NCI-H2171 (cell line): ENCODE results near the gene KCTD1.

Source experiments
- DNase-seq: peaks from one replicate; lab custom pipeline; 2025; lab: John Stamatoyannopoulos, UW

KCTD1 gene

GRCh38 chr18:26480897-26481795 is 67.2 kb downstream of the KCTD1 start:
- DNase-seq = no peak

- no peak for DNase-seq
These were observed 68.7 kb downstream of the KCTD1 start for GRCh38 chr18:26479681-26480079.

GRCh38 chr18:26479065-26479680 is 69.2 kb downstream of the KCTD1 start:
- DNase-seq = no peak

GRCh38 chr18:26477828-26478466 is 70.4 kb downstream of the KCTD1 start:
- no peak for DNase-seq

GRCh38 chr18:26476697-26477096 is 71.7 kb downstream of the KCTD1 start:
- no peak for DNase-seq

GRCh38 chr18:26474542-26474941 is 73.8 kb downstream of the KCTD1 start:
- DNase-seq = no peak

GRCh38 chr18:26473672-26474071 is 74.7 kb downstream of the KCTD1 start:
- DNase-seq = no peak

- no peak for DNase-seq
These were observed 76.5 kb downstream of the KCTD1 start for GRCh38 chr18:26471826-26472225.

- DNase-seq = no peak
These were observed 77.3 kb downstream of the KCTD1 start for GRCh38 chr18:26471027-26471426.

- peak; percentile 59 for DNase-seq
These were observed 78.2 kb downstream of the KCTD1 start for GRCh38 chr18:26470011-26470637.

GRCh38 chr18:26468931-26469340 is 79.4 kb downstream of the KCTD1 start:
- peak; percentile 86 for DNase-seq

- DNase-seq = no peak
These were observed 82.3 kb downstream of the KCTD1 start for GRCh38 chr18:26466026-26466425.

- no peak for DNase-seq
These were observed 82.9 kb downstream of the KCTD1 start for GRCh38 chr18:26465431-26465830.

GRCh38 chr18:26464128-26465011 is 84.0 kb downstream of the KCTD1 start:
- no peak for DNase-seq

GRCh38 chr18:26462355-26462754 is 86.0 kb downstream of the KCTD1 start:
- DNase-seq = no peak

- no peak for DNase-seq
These were observed 86.9 kb downstream of the KCTD1 start for GRCh38 chr18:26461405-26461804.

GRCh38 chr18:26460449-26461091 is 87.8 kb downstream of the KCTD1 start:
- DNase-seq = peak; percentile 1

- DNase-seq = no peak
These were observed 88.5 kb downstream of the KCTD1 start for GRCh38 chr18:26459884-26460283.

- DNase-seq = no peak
These were observed 89.0 kb downstream of the KCTD1 start for GRCh38 chr18:26459340-26459739.

GRCh38 chr18:26458526-26459232 is 89.7 kb downstream of the KCTD1 start:
- no peak for DNase-seq
